A549 (cell line): ENCODE data around the gene PLPP2. TPM values are rescaled to one million over a fixed set of nuclear protein-coding genes. Genes with fewer than 3 reads are reported as not detected.

Experiments
- ATAC-seq, 2 experiments: fragments of 200-7000 bp in 1 of 2; fragments of >200 bp in 1 of 2; cut with Nextera tagmentation in 1 of 2; cut with Tn5 transposase in 1 of 2; 3 replicates each; pipeline versions ENCODE4 v1.8.0 to v1.9.1; 2018 to 2020; ENCODE audit warnings: mild to moderate bottlenecking in 1 of 2, moderate library complexity in 1 of 2
- CTCF ChIA-PET: fragments of 300-600 bp; sonication (Branson Sonifier 250); formaldehyde crosslinking; extraction: SDS; loops from one replicate; lab custom pipeline; 2021; ENCODE audit warnings: antibody characterized with exemption, inconsistent platforms; lab: Yijun Ruan, JAX
- POLR2A ChIA-PET: fragments of 350-600 bp; formaldehyde crosslinking; extraction: SDS; loops from one replicate; lab custom pipeline; 2021; ENCODE audit warnings: antibody characterized with exemption, inconsistent platforms; lab: Yijun Ruan, JAX
- DNase-seq, 2 experiments: peaks; one replicate each; pipeline versions ENCODE4 v3.0.0 to v3.0.0-alpha.2; 2011 to 2016; ENCODE audit warnings: low read depth in 1 of 2, low spot score in 1 of 2
- FAIRE-seq: peaks from 2 replicates; lab custom pipeline; 2011; peaks lifted over from hg19 to GRCh38; lab: Jason Lieb, UNC
- H3K27ac ChIP-seq, 2 experiments: fragments of >200 bp; sonication (Bioruptor Twin); formaldehyde crosslinking; 3 replicates each; pipeline ENCODE4 v1.5.1; 2016 to 2017
- H3K4me1 ChIP-seq: fragments of >200 bp; sonication (Bioruptor Twin); formaldehyde crosslinking; 3 replicates; pipeline ENCODE4 v1.6.1; 2016
- H3K4me2 ChIP-seq: fragments of >200 bp; sonication (Bioruptor Twin); formaldehyde crosslinking; 3 replicates; pipeline ENCODE4 v1.6.1; 2016
- H3K4me3 ChIP-seq: fragments of >200 bp; sonication (Bioruptor Twin); formaldehyde crosslinking; 3 replicates; pipeline ENCODE4 v1.5.1; 2016
- H3K9me3 ChIP-seq: fragments of >200 bp; sonication (Bioruptor Twin); formaldehyde crosslinking; 3 replicates; pipeline ENCODE4 v1.6.1; 2016
- ATOH8 ChIP-seq: fragments of 250-450 bp; sonication (Bioruptor Pico); IDR thresholded peaks from 2 replicates; pipeline ENCODE4 v1.5.0; 2020; ENCODE audit warnings: low read depth, mild to moderate bottlenecking, moderate library complexity
- BCL3 ChIP-seq: fragments of >200 bp; sonication (Bioruptor Twin); formaldehyde crosslinking; IDR thresholded peaks from 3 replicates; pipeline ENCODE4 v1.6.1; 2016
- CBX2 ChIP-seq: fragments of 200-600 bp; sonication (generic); IDR thresholded peaks from 2 replicates; pipeline ENCODE4 v1.6.1; 2016; ENCODE audit warnings: low read depth, mild to moderate bottlenecking, borderline replicate concordance
- CHD4 ChIP-seq: fragments of 200-600 bp; sonication (generic); IDR thresholded peaks from 2 replicates; pipeline ENCODE4 v1.6.1; 2016; ENCODE audit warnings: antibody characterized with exemption, mild to moderate bottlenecking, borderline replicate concordance
- EHF ChIP-seq: fragments of 250-450 bp; sonication (Bioruptor Pico); IDR thresholded peaks from 2 replicates; pipeline ENCODE4 v1.5.0; 2020; ENCODE audit warnings: mild to moderate bottlenecking
- EP300 ChIP-seq, 2 experiments: fragments of >200 bp; sonication (Bioruptor Twin); formaldehyde crosslinking; IDR thresholded peaks; 2 replicates in 1 of 2; 3 replicates in 1 of 2; pipeline ENCODE4 v1.6.1; 2016 to 2017
- FOXS1 ChIP-seq: fragments of 250-450 bp; sonication (Bioruptor Pico); IDR thresholded peaks from 2 replicates; pipeline ENCODE4 v1.5.0; 2020; ENCODE audit warnings: mild to moderate bottlenecking, moderate library complexity
- GATA3 ChIP-seq: IDR thresholded peaks from 2 replicates; pipeline ENCODE4 v1.6.1; 2012; ENCODE audit warnings: borderline replicate concordance
- HDAC2 ChIP-seq: fragments of 200-600 bp; sonication (generic); IDR thresholded peaks from 2 replicates; pipeline ENCODE4 v1.6.1; 2016
- HEYL ChIP-seq: fragments of 250-450 bp; sonication (Bioruptor Pico); IDR thresholded peaks from 2 replicates; pipeline ENCODE4 v1.8.0; 2021; ENCODE audit warnings: mild to moderate bottlenecking, moderate library complexity
- HMGXB4 ChIP-seq: fragments of 250-450 bp; sonication (Bioruptor Pico); IDR thresholded peaks from 2 replicates; pipeline ENCODE4 v1.5.0; 2021; ENCODE audit warnings: mild to moderate bottlenecking, moderate library complexity, borderline replicate concordance
- JUN ChIP-seq, 2 experiments: fragments of >200 bp; sonication (Bioruptor Twin); formaldehyde crosslinking; IDR thresholded peaks; 2 replicates in 1 of 2; 3 replicates in 1 of 2; pipeline ENCODE4 v1.6.1; 2016 to 2017
- MAFK ChIP-seq: fragments of 450-650 bp; IDR thresholded peaks from 2 replicates; pipeline ENCODE4 v1.6.1; 2014; ENCODE audit not compliant: partially characterized antibody
- MAX ChIP-seq: IDR thresholded peaks from 2 replicates; pipeline ENCODE4 v1.6.1; 2012
- MAZ ChIP-seq: fragments of 150-350 bp; IDR thresholded peaks from 2 replicates; pipeline ENCODE4 v1.6.1; 2014; ENCODE audit warnings: antibody characterized with exemption, low read depth, low read length, borderline replicate concordance
- NPAS2 ChIP-seq: fragments of 250-450 bp; sonication (Bioruptor Pico); IDR thresholded peaks from 2 replicates; pipeline ENCODE4 v1.8.0; 2022; ENCODE audit warnings: mild to moderate bottlenecking, moderate library complexity, borderline replicate concordance
- POLR2A ChIP-seq: IDR thresholded peaks from 2 replicates; pipeline ENCODE4 v1.6.1; 2012; ENCODE audit warnings: mild to moderate bottlenecking, low read length
- POLR2AphosphoS2 ChIP-seq: conservative IDR thresholded peaks from 2 replicates; pipeline ENCODE4 v1.6.1; 2012; ENCODE audit warnings: low read length, improper control_type of control experiment, inconsistent platforms
- RCOR1 ChIP-seq: fragments of 150-350 bp; IDR thresholded peaks from 2 replicates; pipeline ENCODE4 v1.6.1; 2014; ENCODE audit warnings: antibody characterized with exemption, low read length, low read depth
- RNF2 ChIP-seq: fragments of 200-600 bp; sonication (generic); IDR thresholded peaks from 2 replicates; pipeline ENCODE4 v1.6.1; 2016; ENCODE audit warnings: low read depth, mild to moderate bottlenecking, antibody characterized with exemption, moderate library complexity, borderline replicate concordance
- TFCP2L1 ChIP-seq: fragments of 250-450 bp; sonication (Bioruptor Pico); IDR thresholded peaks from 2 replicates; pipeline ENCODE4 v1.5.0; 2021; ENCODE audit warnings: mild to moderate bottlenecking
- TP53 ChIP-seq: fragments of 250-450 bp; sonication (Bioruptor Pico); IDR thresholded peaks from 2 replicates; pipeline ENCODE4 v1.5.0; 2021; ENCODE audit warnings: mild to moderate bottlenecking, moderate library complexity
- WGBS: methylation state at CpG from one replicate; pipeline ENCODE4 v1.1.6; 2017; ENCODE audit errors: missing lambda C conversion rate; 5-methylcytosine and 5-hydroxymethylcytosine counted together
- polyA plus RNA-seq, 4 experiments: library from polyadenylated mRNA; depleted of rRNA in 3 of 4; stranded (reverse); fragments of >200 nt; fragmentation: RNase III in 1 of 4; extraction: RNeasy Plus Mini Kit Qiagen cat#74134 plus additional on column Dnase treatment in 1 of 4; gene quantifications; 2 replicates in 3 of 4; 3 replicates in 1 of 4; pipeline ENCODE4 v1.2.3, GENCODE V29; 2011 to 2017
- TF ChIP-seq, protein P1 (sequence below): fragments of 450-650 bp; IDR thresholded peaks from 2 replicates; pipeline ENCODE4 v1.6.1; 2014; ENCODE audit warnings: antibody characterized with exemption

Gene PLPP2
- polyA plus RNA-seq, 2 of the 4 experiments (the other 2 are of a cell fraction): 44.2 to 100 TPM

DNA sequence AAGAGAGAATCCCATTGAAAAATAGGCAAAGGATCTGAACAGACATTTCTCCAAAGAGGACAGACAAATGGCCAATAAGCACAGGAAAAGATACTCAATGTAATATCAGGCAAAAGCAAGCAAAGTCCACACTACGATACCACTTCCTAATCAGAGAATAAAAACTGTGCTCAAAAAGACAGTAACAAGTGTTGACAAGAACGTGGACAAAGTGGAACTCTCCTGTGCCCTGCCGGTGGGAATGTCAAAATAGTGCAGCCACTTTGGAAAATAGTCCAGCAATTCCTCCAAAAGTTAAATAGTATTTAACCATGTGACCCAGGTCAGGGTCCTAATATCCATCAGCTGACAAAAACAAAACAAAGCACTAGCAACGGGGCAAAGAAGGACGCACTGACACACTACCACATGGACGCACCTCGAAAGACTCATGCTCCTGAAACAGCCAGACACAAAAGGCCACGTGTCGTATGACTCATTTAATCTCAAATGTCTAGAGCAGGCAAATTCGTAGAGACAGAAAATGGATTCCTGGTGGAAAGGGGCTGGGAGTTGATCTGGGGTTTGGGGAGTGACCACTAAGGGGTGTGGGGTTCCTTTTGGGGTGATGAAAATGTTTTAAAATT is 48.2 kb upstream of the PLPP2 start:
- DNase-seq: no peak
- Histone ChIP-seq H3K4me3 (no peak overlapping the region), H3K4me2 (no peak overlapping the region), H3K9me3 (no peaks in the 10 kb centered on the region), H3K4me1 (peaks cover 14% of the 10 kb centered on the region; the same call in 2 of the 3 replicates), H3K27ac (no peak overlapping the region)
- WGBS: 82% methylated on average over 10 of the region's 10 CpGs
- FAIRE-seq: no peak
- CTCF ChIA-PET: no interaction called here
- POLR2A ChIA-PET: no interaction called here
- no peak for TF ChIP-seq POLR2AphosphoS2
- TF ChIP-seq MAX: no peak
- no peak for TF ChIP-seq ATOH8
- no peak for TF ChIP-seq EP300 (IDR thresholded peaks at IDR 0.05)
- TF ChIP-seq GATA3: no peak
- no peak for TF ChIP-seq HMGXB4
- no peak for TF ChIP-seq JUN (IDR thresholded peaks at IDR 0.05)
- no peak for TF ChIP-seq TFCP2L1 (CRISPR knock-in tag)
- no peak for TF ChIP-seq MAZ
- no peak for TF ChIP-seq POLR2A
- no peak for TF ChIP-seq CHD4
- TF ChIP-seq HEYL: no peak
- TF ChIP-seq RNF2: no peak
- ATAC-seq: no peak

DNA sequence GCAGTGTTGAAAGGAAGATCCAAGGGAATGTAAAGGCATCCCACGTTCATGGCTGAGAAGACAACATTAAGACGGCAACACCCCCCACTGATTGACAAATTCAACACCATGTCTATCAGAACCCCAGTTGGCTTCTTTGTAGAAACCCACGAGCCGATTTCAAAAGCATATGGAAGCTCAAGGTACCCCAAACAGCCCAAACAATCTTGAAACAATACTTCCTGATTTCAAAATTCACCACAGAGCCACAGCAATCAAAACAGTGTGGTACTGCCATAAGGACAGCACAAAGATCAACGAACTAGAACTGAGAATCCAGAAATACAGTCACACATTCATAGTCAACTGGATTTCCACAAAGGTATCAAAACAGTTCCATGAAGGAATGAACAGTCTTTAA is 47.2 kb upstream of the PLPP2 start:
- H3K4me1 ChIP-seq: peaks cover 12% of the 10 kb centered on the region; the same call in 2 of the 3 replicates
- H3K4me2 ChIP-seq: no peak overlapping the region
- no peak for DNase-seq
- H3K27ac ChIP-seq: no peak overlapping the region
- ChIA-PET POLR2A (no interaction called here), CTCF (no interaction called here)
- WGBS: 87% methylated on average over 5 of the region's 5 CpGs
- no peak for TF ChIP-seq FOXS1 (CRISPR knock-in tag)
- H3K9me3 ChIP-seq: no peaks in the 10 kb centered on the region
- H3K4me3 ChIP-seq: no peak overlapping the region
- no peak for ATAC-seq
- FAIRE-seq: no peak

DNA sequence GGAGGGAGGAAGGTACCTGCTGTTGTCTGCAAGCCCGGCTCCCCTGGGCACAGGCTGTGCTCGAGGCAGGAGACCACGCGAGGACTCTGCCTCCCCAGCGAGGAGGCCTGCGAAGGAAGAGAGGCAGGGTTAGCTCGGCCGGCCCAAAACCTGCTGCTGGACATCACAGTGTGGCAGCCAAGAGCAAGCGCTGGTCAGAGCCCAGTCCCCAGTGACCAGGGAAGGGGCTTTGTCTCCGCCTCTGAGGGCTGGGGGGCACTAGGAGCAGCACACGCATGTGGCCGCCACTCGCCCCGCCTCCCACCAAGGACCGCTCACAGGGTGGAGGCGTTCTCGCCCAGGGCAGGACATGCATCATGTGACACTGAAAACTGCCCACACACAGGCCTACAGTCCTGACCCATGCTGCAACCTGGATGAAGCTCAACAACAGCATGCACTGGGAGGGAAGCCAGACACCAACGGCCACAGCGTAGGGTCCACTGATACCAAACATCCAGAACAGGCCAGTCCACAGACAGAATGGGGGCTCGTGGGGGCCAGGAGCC is 44.9 kb upstream of the PLPP2 start:
- Histone ChIP-seq H3K4me1 (no peaks in the 10 kb centered on the region), H3K9me3 (no peaks in the 10 kb centered on the region), H3K27ac (no peak overlapping the region), H3K4me3 (no peak overlapping the region), H3K4me2 (no peak overlapping the region)
- ChIA-PET CTCF (no interaction called here), POLR2A (no interaction called here)
- no peak for FAIRE-seq
- ATAC-seq: no peak
- TF ChIP-seq JUN (IDR thresholded peaks at IDR 0.05) (no peak), EP300 (IDR thresholded peaks at IDR 0.05) (no peak), ATOH8 (no peak), CBX2 (no peak), RCOR1 (no peak), NPAS2 (CRISPR knock-in tag) (no peak), HDAC2 (no peak), BCL3 (no peak), TP53 (CRISPR knock-in tag) (no peak), EHF (CRISPR knock-in tag) (no peak), MAFK (no peak)
- TF ChIP-seq, protein P1, sequence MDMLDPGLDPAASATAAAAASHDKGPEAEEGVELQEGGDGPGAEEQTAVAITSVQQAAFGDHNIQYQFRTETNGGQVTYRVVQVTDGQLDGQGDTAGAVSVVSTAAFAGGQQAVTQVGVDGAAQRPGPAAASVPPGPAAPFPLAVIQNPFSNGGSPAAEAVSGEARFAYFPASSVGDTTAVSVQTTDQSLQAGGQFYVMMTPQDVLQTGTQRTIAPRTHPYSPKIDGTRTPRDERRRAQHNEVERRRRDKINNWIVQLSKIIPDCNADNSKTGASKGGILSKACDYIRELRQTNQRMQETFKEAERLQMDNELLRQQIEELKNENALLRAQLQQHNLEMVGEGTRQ: no peak
- no peak for DNase-seq
- 96% methylated on average over 12 of the region's 20 CpGs for WGBS
